MM.1S (cell line): ENCODE results near the gene LCNL1.

ENCODE experiments used
- DNase-seq: peaks from one replicate; pipeline ENCODE4 v3.0.0-alpha.2; 2015
- H2AFZ ChIP-seq: fragments of 300-600 bp; sonication (generic); 2 replicates; pipeline ENCODE4 v1.6.0; 2016; ENCODE audit warnings: antibody characterized with exemption, low read length
- H3F3A ChIP-seq: fragments of 300-600 bp; sonication (generic); 2 replicates; pipeline ENCODE4 v1.6.1; 2016; ENCODE audit warnings: mild to moderate bottlenecking, antibody characterized with exemption, low read length, moderate library complexity, mixed read lengths; ENCODE audit not compliant: insufficient read depth
- H3K27ac ChIP-seq: fragments of 300-600 bp; sonication (generic); 2 replicates; pipeline ENCODE4 v1.5.1; 2016; ENCODE audit warnings: mild to moderate bottlenecking, low read length
- H3K27me3 ChIP-seq: fragments of 300-600 bp; sonication (generic); replicated peaks from 2 replicates; pipeline ENCODE4 v1.6.0; 2016; ENCODE audit warnings: low read length; ENCODE audit not compliant: insufficient read depth
- H3K36me3 ChIP-seq: fragments of 300-600 bp; sonication (generic); replicated peaks from 2 replicates; pipeline ENCODE4 v1.6.1; 2016; ENCODE audit warnings: mild to moderate bottlenecking, low read length, mixed read lengths; ENCODE audit not compliant: insufficient read depth
- H3K4me1 ChIP-seq: fragments of 300-600 bp; sonication (generic); 2 replicates; pipeline ENCODE4 v1.6.1; 2016; ENCODE audit warnings: low read length, mixed read lengths
- H3K4me2 ChIP-seq: fragments of 300-600 bp; sonication (generic); 2 replicates; pipeline ENCODE4 v1.6.0; 2016; ENCODE audit warnings: low read depth, low read length
- H3K4me3 ChIP-seq: fragments of 300-600 bp; sonication (generic); 2 replicates; pipeline ENCODE4 v1.5.1; 2016; ENCODE audit warnings: low read length, mixed read lengths
- H3K79me2 ChIP-seq: fragments of 300-600 bp; sonication (generic); 2 replicates; pipeline ENCODE4 v1.6.1; 2016; ENCODE audit warnings: mixed run types, low read length, mixed read lengths
- H3K9ac ChIP-seq: fragments of 300-600 bp; sonication (generic); 2 replicates; pipeline ENCODE4 v1.6.1; 2016; ENCODE audit warnings: low read length, mixed read lengths
- H3K9me2 ChIP-seq: fragments of 300-600 bp; sonication (generic); replicated peaks from 2 replicates; pipeline ENCODE4 v1.6.1; 2016; ENCODE audit warnings: mild to moderate bottlenecking, low read length, mixed read lengths; ENCODE audit not compliant: insufficient read depth
- H3K9me3 ChIP-seq: fragments of 300-600 bp; sonication (generic); replicated peaks from 2 replicates; pipeline ENCODE4 v1.6.1; 2016; ENCODE audit warnings: mild to moderate bottlenecking, low read length, mixed read lengths; ENCODE audit not compliant: insufficient read depth
- H4K20me1 ChIP-seq: fragments of 300-600 bp; sonication (generic); 2 replicates; pipeline ENCODE4 v1.6.1; 2016; ENCODE audit warnings: mild to moderate bottlenecking, low read length, moderate library complexity, mixed read lengths; ENCODE audit not compliant: insufficient read depth
- CTCF ChIP-seq: fragments of 300-600 bp; sonication (generic); IDR thresholded peaks from 2 replicates; pipeline ENCODE4 v1.5.1; 2016; ENCODE audit warnings: antibody characterized with exemption, low read length, mixed read lengths
- EZH2 ChIP-seq: fragments of 300-600 bp; sonication (generic); optimal IDR thresholded peaks from 2 replicates; pipeline ENCODE3; 2017; ENCODE audit warnings: low read depth, mild to moderate bottlenecking, antibody characterized with exemption, low read length, mixed read lengths
- EZH2phosphoT487 ChIP-seq: fragments of 300-600 bp; sonication (generic); IDR thresholded peaks from 2 replicates; pipeline ENCODE4 v1.6.1; 2018; ENCODE audit warnings: antibody characterized with exemption, low read length

The LCNL1 gene

GRCh38 chr9:136995772-136996311 lies 13.0 kb downstream of the LCNL1 start:
- Histone ChIP-seq H3K9ac (no peak overlapping the region), H3K27ac (no peak overlapping the region), H3F3A (peaks cover 2% of the 10 kb centered on the region), H3K4me2 (no peak overlapping the region), H3K9me3 (no peaks in the 10 kb centered on the region), H3K9me2 (no peaks in the 10 kb centered on the region), H4K20me1 (no peaks in the 10 kb centered on the region), H3K79me2 (no peaks in the 10 kb centered on the region), H3K4me3 (no peak overlapping the region), H2AFZ (no peak overlapping the region), H3K4me1 (no peaks in the 10 kb centered on the region), H3K36me3 (no peaks in the 10 kb centered on the region), H3K27me3 (peaks cover 30% of the 10 kb centered on the region)
- DNase-seq, result no peak
- TF ChIP-seq EZH2 (no peak), CTCF (no peak), EZH2phosphoT487 (no peak)

GRCh38 chr9:136996361-136997292 lies 13.8 kb downstream of the LCNL1 start, which contains the start of gene CLIC3:
CLIC3 (minus strand) TSS chr9:136996568; CDS start chr9:136996543, 25 bp downstream.
- Histone ChIP-seq H3K27me3 (peaks cover 28% of the 10 kb centered on the region), H4K20me1 (no peaks in the 10 kb centered on the region), H3K4me3 (no peak within 1 kb of the TSS), H3K9me3 (no peaks in the 10 kb centered on the region), H2AFZ (no peak within 1 kb of the TSS), H3K27ac (no peak within 1 kb of the TSS), H3K79me2 (no peaks in the 10 kb centered on the region), H3K4me1 (peaks cover 2% of the 10 kb centered on the region; the same call in 1 of the 2 replicates), H3K9ac (no peak within 1 kb of the TSS), H3F3A (peaks cover 2% of the 10 kb centered on the region), H3K9me2 (no peaks in the 10 kb centered on the region), H3K4me2 (no peak within 1 kb of the TSS), H3K36me3 (no peaks in the 10 kb centered on the region)
- DNase-seq, result no peak
- no peak for TF ChIP-seq EZH2
- TF ChIP-seq CTCF, result no peak
- no peak for TF ChIP-seq EZH2phosphoT487

- DNase-seq, result no peak
- no peak overlapping the region for H3K4me2 ChIP-seq
- H2AFZ ChIP-seq, result no peak overlapping the region
- no peaks in the 10 kb centered on the region for H3K9me2 ChIP-seq
- H3K9me3 ChIP-seq, result no peaks in the 10 kb centered on the region
- H3K27me3 ChIP-seq, result peaks cover 36% of the 10 kb centered on the region
- H3K79me2 ChIP-seq, result no peaks in the 10 kb centered on the region
- H3K27ac ChIP-seq, result no peak overlapping the region
- no peaks in the 10 kb centered on the region for H4K20me1 ChIP-seq
- peaks cover 2% of the 10 kb centered on the region for H3F3A ChIP-seq
- H3K4me3 ChIP-seq, result no peak overlapping the region
- H3K9ac ChIP-seq, result no peak overlapping the region
- H3K36me3 ChIP-seq, result no peaks in the 10 kb centered on the region
- H3K4me1 ChIP-seq, result peaks cover 2% of the 10 kb centered on the region; the same call in 1 of the 2 replicates
- no peak for TF ChIP-seq CTCF
- TF ChIP-seq EZH2phosphoT487, result no peak
- TF ChIP-seq EZH2, result no peak
Observed at GRCh38 chr9:136997371-136997770, 14.6 kb downstream of the LCNL1 start.
